Astrocyte (in vitro differentiated cells and primary cell): ENCODE data around the gene CXCL8.

Experiments used
- CTCF ChIP-seq: IDR thresholded peaks from 2 replicates; pipeline ENCODE4 v1.5.1; 2011; ENCODE audit warnings: low read depth, mild to moderate bottlenecking, inconsistent platforms, low read length, moderate library complexity; ENCODE audit not compliant: insufficient read depth
- EZH2 ChIP-seq: IDR thresholded peaks from 2 replicates; pipeline ENCODE4 v1.6.1; 2012; ENCODE audit warnings: mild to moderate bottlenecking, low read length, inconsistent platforms; ENCODE audit not compliant: insufficient read depth

GRCh38 chr4:73731968-73732610 lies 8.3 kb upstream of the CXCL8 start:
- no peak for TF ChIP-seq CTCF
- no peak for TF ChIP-seq EZH2
